B cell (primary cell): ENCODE results near the gene DND1. TPM values are rescaled to one million over a fixed set of nuclear protein-coding genes. Genes with fewer than 3 reads are reported as not detected.
"Not testable (repeated sequence)": the region's sequence is repeated elsewhere in the genome, so short reads cannot be mapped to it uniquely, and the experiment has no call there.

ENCODE experiments used
- ATAC-seq: fragments of 200-7000 bp; cut with Tn5 transposase; one replicate; pipeline ENCODE4 v1.10.0; 2021; ENCODE audit warnings: low read depth, mild to moderate bottlenecking, moderate number of reproducible peaks, moderate library complexity
- CTCF ChIA-PET: fragments of 350-600 bp; sonication (Branson Sonifier 250); formaldehyde crosslinking; loops from one replicate; lab custom pipeline; 2021; ENCODE audit warnings: antibody characterized with exemption, inconsistent platforms; lab: Charles Lee
- POLR2A ChIA-PET: fragments of 350-600 bp; sonication (Branson Sonifier 250); formaldehyde crosslinking; loops from one replicate; lab custom pipeline; 2021; ENCODE audit warnings: antibody characterized with exemption; lab: Charles Lee
- DNase-seq: peaks from one replicate; pipeline ENCODE4 v3.0.0; 2013
- H2AFZ ChIP-seq: 2 replicates; pipeline ENCODE4 v1.6.1; 2012; ENCODE audit warnings: mild to moderate bottlenecking, low read depth, low read length; ENCODE audit not compliant: insufficient read depth, poor library complexity, severe bottlenecking
- H3K27ac ChIP-seq, 2 donors: 1 replicate in 1 of 2; 2 replicates in 1 of 2; pipeline ENCODE4 v1.5.1; 2012 to 2013; ENCODE audit warnings: low read length in 2 of 2, mild to moderate bottlenecking in 2 of 2, moderate library complexity in 1 of 2
- H3K27me3 ChIP-seq, 4 experiments: fragments of 200-600 bp in 1 of 4; sonication (generic) in 1 of 4; replicated peaks in 1 of 4; 1 replicate in 2 of 4; 2 replicates in 2 of 4; pipeline versions ENCODE4 v1.6.1 to v1.7.0; 2013 to 2016; ENCODE audit warnings: low read length in 3 of 4, mild to moderate bottlenecking in 2 of 4, mixed read lengths in 1 of 4, moderate library complexity in 1 of 4; ENCODE audit not compliant: insufficient read depth in 4 of 4, control insufficient read depth in 3 of 4; ENCODE audit errors: control extremely low read depth in 1 of 4
- H3K36me3 ChIP-seq, 2 experiments: replicated peaks in 1 of 2; 1 replicate in 1 of 2; 2 replicates in 1 of 2; pipeline versions ENCODE4 v1.6.1 to v1.7.1; 2013; ENCODE audit warnings: low read length in 1 of 2; ENCODE audit not compliant: insufficient read depth in 2 of 2, control insufficient read depth in 1 of 2; ENCODE audit errors: control extremely low read depth in 1 of 2, extremely low read depth in 1 of 2
- H3K4me1 ChIP-seq, 2 donors: fragments of 200-600 bp in 1 of 2; sonication (generic) in 1 of 2; 1 replicate in 1 of 2; 2 replicates in 1 of 2; pipeline versions ENCODE4 v1.5.1 to v1.6.1; 2013 to 2017; ENCODE audit warnings: low read length in 2 of 2; ENCODE audit not compliant: control insufficient read depth in 2 of 2, insufficient read depth in 2 of 2
- H3K4me2 ChIP-seq: replicated peaks from 2 replicates; pipeline ENCODE3; 2012; ENCODE audit warnings: mild to moderate bottlenecking, low read depth, low read length; ENCODE audit not compliant: poor library complexity, severe bottlenecking
- H3K4me3 ChIP-seq, 5 experiments: fragments of 200-600 bp in 1 of 5; sonication (generic) in 1 of 5; 1 replicate in 3 of 5; 2 replicates in 2 of 5; pipeline versions ENCODE4 v1.5.1 to v1.7.0; 2011 to 2016; ENCODE audit warnings: low read length in 4 of 5, mild to moderate bottlenecking in 4 of 5, low read depth in 2 of 5, control low read depth in 1 of 5, moderate library complexity in 1 of 5; ENCODE audit not compliant: insufficient read depth in 1 of 5; ENCODE audit errors: control extremely low read depth in 1 of 5, extremely low read depth in 1 of 5
- H3K79me2 ChIP-seq: fragments of 200-600 bp; sonication (generic); one replicate; pipeline ENCODE4 v1.6.0; 2016; ENCODE audit warnings: low read length; ENCODE audit not compliant: control insufficient read depth, insufficient read depth
- H3K9ac ChIP-seq: fragments of 200-600 bp; sonication (generic); 2 replicates; pipeline ENCODE4 v1.6.1; 2017; ENCODE audit warnings: mild to moderate bottlenecking, low read length, moderate library complexity
- H3K9me3 ChIP-seq, 3 donors: one replicate each; pipeline versions ENCODE4 v1.6.1 to v1.7.1; 2013; ENCODE audit warnings: low read length in 2 of 3; ENCODE audit not compliant: control insufficient read depth in 2 of 3, insufficient read depth in 1 of 3; ENCODE audit errors: control extremely low read depth in 1 of 3
- H4K20me1 ChIP-seq: 2 replicates; pipeline ENCODE4 v1.6.0; 2012; ENCODE audit warnings: mild to moderate bottlenecking, low read length; ENCODE audit not compliant: insufficient read depth, control insufficient read depth, poor library complexity, severe bottlenecking
- H3K27ac Mint-ChIP-seq: one replicate; pipeline ENCODE4 v1.8.0; 2021; ENCODE audit warnings: mixed read lengths
- H3K27me3 Mint-ChIP-seq: one replicate; pipeline ENCODE4 v1.8.0; 2021; ENCODE audit warnings: mixed read lengths
- H3K4me1 Mint-ChIP-seq: one replicate; pipeline ENCODE4 v1.8.0; 2021; ENCODE audit warnings: mixed read lengths
- H3K4me3 Mint-ChIP-seq: one replicate; pipeline ENCODE4 v1.8.0; 2021; ENCODE audit warnings: mixed read lengths
- H3K9me3 Mint-ChIP-seq: one replicate; pipeline ENCODE4 v1.8.0; 2022; ENCODE audit warnings: mixed read lengths; ENCODE audit not compliant: insufficient read depth
- EZH2 ChIP-seq: IDR thresholded peaks from 2 replicates; pipeline ENCODE4 v1.6.1; 2012; ENCODE audit warnings: borderline replicate concordance, low read depth, mild to moderate bottlenecking, moderate library complexity, low read length; ENCODE audit not compliant: insufficient read depth, poor library complexity, severe bottlenecking
- WGBS: methylation state at CpG from one replicate; pipeline ENCODE4 v1.1.5; 2013; ENCODE audit warnings: missing lambda C conversion rate; ENCODE audit not compliant: insufficient coverage; 5-methylcytosine and 5-hydroxymethylcytosine counted together
- intact Hi-C: fragments of 100-400 bp; cut with micrococcal nuclease; formaldehyde crosslinking; loops from one replicate; pipeline ENCODE4 v1.10.0; 2022
- polyA plus RNA-seq: library from polyadenylated mRNA; depleted of rRNA; stranded (reverse); fragments of >200 nt; gene quantifications from 2 replicates; pipeline ENCODE4 v1.2.3, GENCODE V29; 2012
- total RNA-seq, 2 donors: library from RNA; stranded (reverse); fragments of 120-200 nt in 1 of 2; gene quantifications; 1 replicate in 1 of 2; 2 replicates in 1 of 2; pipeline versions ENCODE4 v1.2.3 to v1.2.4, GENCODE V29; 2013 to 2022
- TF ChIP-seq, protein P1 (sequence below): fragments of 200-600 bp; IDR thresholded peaks from one replicate; pipeline ENCODE4 v1.8.0; 2022; ENCODE audit warnings: antibody characterized with exemption, mild to moderate bottlenecking

The DND1 gene
- total and polyA plus RNA-seq, 2 donors (not counting 1 experiment from before 2014, with no cell fraction given), result 3.0 to 3.6 TPM

DNA sequence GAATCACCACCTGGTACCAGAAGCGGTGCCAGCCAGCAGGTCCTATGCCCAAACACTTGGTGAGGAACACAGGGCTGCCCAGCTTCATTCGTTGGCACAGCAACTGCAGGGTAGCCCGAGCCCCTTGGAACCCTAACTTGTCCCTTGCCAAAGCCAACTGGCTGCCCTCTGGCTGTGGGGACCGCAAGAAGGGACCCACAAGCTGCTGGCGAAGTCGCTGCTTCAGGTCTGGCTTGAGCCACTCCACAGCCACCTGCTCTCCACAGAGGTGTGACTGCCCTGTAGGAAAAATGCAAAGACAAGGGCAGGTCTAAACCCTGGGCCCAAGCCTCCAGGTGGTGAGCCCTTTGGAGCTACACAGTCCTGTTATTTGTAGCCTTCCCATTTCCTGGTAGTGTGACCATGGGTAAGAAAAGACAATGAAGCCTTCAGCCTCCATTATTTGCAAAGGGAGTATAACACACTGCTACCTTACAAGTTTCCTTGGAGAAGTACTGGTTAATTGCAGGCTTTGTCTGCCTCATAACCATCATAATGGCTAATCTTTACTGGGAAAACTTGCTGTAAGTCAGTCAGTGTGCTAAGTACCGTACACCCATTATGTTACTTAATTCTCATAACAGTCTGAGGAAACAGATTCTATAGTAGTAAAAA lies 1.8 kb downstream of the DND1 start:
- Mint-ChIP-seq H3K9me3 (no peaks in the 10 kb centered on the region), H3K4me3 (no peak overlapping the region), H3K27ac (no peak overlapping the region), H3K27me3 (no peaks in the 10 kb centered on the region), H3K4me1 (peaks cover 14% of the 10 kb centered on the region)
- peaks cover 0 to 71% of the 10 kb centered on the region in 2 experiments for H3K36me3 ChIP-seq
- no peak overlapping the region for H3K9ac ChIP-seq
- peaks cover 0 to 7% (median 0%) of the 10 kb centered on the region in 3 donors for H3K9me3 ChIP-seq
- H3K4me2 ChIP-seq, result no peak overlapping the region
- no peak overlapping the region for H2AFZ ChIP-seq
- no peaks in the 10 kb centered on the region for H3K27me3 ChIP-seq
- ATAC-seq (no peak), DNase-seq (no peak)
- peaks cover 9% of the 10 kb centered on the region for H4K20me1 ChIP-seq
- CTCF ChIA-PET, result no interaction called here
- no peak for TF ChIP-seq EZH2
- TF ChIP-seq, protein P1, sequence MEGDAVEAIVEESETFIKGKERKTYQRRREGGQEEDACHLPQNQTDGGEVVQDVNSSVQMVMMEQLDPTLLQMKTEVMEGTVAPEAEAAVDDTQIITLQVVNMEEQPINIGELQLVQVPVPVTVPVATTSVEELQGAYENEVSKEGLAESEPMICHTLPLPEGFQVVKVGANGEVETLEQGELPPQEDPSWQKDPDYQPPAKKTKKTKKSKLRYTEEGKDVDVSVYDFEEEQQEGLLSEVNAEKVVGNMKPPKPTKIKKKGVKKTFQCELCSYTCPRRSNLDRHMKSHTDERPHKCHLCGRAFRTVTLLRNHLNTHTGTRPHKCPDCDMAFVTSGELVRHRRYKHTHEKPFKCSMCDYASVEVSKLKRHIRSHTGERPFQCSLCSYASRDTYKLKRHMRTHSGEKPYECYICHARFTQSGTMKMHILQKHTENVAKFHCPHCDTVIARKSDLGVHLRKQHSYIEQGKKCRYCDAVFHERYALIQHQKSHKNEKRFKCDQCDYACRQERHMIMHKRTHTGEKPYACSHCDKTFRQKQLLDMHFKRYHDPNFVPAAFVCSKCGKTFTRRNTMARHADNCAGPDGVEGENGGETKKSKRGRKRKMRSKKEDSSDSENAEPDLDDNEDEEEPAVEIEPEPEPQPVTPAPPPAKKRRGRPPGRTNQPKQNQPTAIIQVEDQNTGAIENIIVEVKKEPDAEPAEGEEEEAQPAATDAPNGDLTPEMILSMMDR, result no peak
- H3K4me3 ChIP-seq, result no peak overlapping the region
- H3K4me1 ChIP-seq, result peaks cover 0 to 2% of the 10 kb centered on the region in 2 donors
- POLR2A ChIA-PET, result no interaction called here
- no peak overlapping the region for H3K27ac ChIP-seq
- peaks cover 29% of the 10 kb centered on the region for H3K79me2 ChIP-seq
- intact Hi-C loops, result no loop called here
- WGBS, result 95% methylated on average over 4 of the region's 7 CpGs

DNA sequence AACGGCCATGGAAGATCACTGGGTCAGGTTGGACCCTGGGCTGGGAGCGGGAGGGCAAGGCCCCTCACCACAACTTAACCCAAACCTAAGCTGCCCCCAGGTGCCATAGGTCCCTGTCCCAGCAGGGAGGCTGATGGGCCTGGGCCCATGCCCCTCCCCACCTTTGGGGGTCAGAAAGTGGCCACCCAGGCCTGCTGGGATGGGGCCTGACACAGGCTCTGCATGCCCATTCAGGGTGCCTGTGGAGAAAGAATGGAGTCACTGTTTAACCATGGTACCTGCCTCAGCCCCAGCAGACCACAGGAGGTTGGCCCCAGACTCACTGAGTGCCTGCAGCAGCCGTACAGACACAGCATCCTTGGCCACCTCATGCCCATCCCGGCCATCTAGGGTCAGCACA lies 2.3 kb downstream of the DND1 start:
- H3K27ac Mint-ChIP-seq, CTCF ChIA-PET, intact Hi-C loops, H3K4me3 ChIP-seq, H3K4me1 ChIP-seq, H3K27me3 Mint-ChIP-seq, H3K9ac ChIP-seq, H3K27ac ChIP-seq, H3K9me3 Mint-ChIP-seq, H3K27me3 ChIP-seq, POLR2A ChIA-PET, H3K4me2 ChIP-seq, ATAC-seq, H4K20me1 ChIP-seq, H2AFZ ChIP-seq, H3K9me3 ChIP-seq, H3K4me3 Mint-ChIP-seq, DNase-seq: not testable (repeated sequence)
- peaks cover 18% of the 10 kb centered on the region for H3K4me1 Mint-ChIP-seq
- WGBS, result 100% methylated on average over 1 of the region's 4 CpGs
- peaks cover 0 to 66% of the 10 kb centered on the region in 2 experiments for H3K36me3 ChIP-seq
- H3K79me2 ChIP-seq, result peaks cover 35% of the 10 kb centered on the region
